Measurements from ENCODE around the gene BCAT1.

DNA sequence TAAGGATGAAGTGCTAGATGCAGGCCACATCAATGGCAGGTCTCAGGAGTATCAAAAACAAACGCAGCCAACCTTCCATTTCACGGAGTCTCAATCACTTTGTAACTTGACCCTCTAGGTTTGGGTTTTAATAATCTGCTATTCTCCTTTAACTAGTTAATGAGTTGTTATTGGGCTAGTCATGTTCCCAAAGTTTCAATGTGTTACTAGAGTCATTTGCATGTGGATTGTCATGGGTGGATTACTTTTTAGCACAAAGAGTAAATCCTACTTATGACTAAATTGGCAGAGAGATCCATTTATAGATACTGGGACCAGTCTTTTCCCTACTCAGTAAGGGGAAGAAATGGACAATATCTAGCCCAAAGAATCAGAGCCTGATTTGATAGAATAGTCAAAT, 151.0 kb downstream of the BCAT1 start:
- TF ChIP-seq RBM25 (IDR thresholded peaks at IDR 0.05; ENCODE audit: low read depth, low read length, severe bottlenecking) (no peak), NR1H2 (CRISPR knock-in tag; IDR thresholded peaks at IDR 0.05) (no peak)
- TF ChIP-seq, protein P1, sequence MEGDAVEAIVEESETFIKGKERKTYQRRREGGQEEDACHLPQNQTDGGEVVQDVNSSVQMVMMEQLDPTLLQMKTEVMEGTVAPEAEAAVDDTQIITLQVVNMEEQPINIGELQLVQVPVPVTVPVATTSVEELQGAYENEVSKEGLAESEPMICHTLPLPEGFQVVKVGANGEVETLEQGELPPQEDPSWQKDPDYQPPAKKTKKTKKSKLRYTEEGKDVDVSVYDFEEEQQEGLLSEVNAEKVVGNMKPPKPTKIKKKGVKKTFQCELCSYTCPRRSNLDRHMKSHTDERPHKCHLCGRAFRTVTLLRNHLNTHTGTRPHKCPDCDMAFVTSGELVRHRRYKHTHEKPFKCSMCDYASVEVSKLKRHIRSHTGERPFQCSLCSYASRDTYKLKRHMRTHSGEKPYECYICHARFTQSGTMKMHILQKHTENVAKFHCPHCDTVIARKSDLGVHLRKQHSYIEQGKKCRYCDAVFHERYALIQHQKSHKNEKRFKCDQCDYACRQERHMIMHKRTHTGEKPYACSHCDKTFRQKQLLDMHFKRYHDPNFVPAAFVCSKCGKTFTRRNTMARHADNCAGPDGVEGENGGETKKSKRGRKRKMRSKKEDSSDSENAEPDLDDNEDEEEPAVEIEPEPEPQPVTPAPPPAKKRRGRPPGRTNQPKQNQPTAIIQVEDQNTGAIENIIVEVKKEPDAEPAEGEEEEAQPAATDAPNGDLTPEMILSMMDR (IDR thresholded peaks at IDR 0.05 in 2 of 3, conservative IDR thresholded peaks at IDR 0.05 in 1 of 3; ENCODE audit: insufficient read depth in 2 of 3, low read depth in 1 of 3, low read length in 3 of 3) = no peak
